ENCODE results near the gene SLC7A14.

DNA sequence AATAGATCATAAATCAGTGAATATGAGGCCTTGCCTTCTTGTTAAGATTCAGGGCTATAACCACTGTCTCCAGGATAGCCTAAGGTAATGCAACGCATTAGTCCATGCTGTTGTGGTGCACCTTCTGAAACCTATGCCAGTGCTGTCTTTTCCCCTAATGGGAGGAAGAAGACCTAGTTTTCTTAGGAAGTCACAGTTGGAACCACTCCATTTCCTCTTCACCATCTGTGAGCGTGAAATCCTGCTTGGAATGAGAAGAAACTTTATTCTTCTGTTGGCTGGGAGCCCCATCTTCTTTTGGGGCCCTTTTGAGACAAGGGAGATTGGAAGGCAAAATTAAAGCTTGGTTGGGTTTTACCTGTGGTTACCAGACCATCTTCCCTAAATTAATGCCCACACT lies 25.9 kb upstream of the SLC7A14 start:
- TF ChIP-seq, protein P1, sequence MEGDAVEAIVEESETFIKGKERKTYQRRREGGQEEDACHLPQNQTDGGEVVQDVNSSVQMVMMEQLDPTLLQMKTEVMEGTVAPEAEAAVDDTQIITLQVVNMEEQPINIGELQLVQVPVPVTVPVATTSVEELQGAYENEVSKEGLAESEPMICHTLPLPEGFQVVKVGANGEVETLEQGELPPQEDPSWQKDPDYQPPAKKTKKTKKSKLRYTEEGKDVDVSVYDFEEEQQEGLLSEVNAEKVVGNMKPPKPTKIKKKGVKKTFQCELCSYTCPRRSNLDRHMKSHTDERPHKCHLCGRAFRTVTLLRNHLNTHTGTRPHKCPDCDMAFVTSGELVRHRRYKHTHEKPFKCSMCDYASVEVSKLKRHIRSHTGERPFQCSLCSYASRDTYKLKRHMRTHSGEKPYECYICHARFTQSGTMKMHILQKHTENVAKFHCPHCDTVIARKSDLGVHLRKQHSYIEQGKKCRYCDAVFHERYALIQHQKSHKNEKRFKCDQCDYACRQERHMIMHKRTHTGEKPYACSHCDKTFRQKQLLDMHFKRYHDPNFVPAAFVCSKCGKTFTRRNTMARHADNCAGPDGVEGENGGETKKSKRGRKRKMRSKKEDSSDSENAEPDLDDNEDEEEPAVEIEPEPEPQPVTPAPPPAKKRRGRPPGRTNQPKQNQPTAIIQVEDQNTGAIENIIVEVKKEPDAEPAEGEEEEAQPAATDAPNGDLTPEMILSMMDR (IDR thresholded peaks at IDR 0.05) = no peak
- no peak for TF ChIP-seq EZH2 (IDR thresholded peaks at IDR 0.05)

All from neural progenitor cell (in vitro differentiated cells).